Left forelimb (tissue), 1 donor: ENCODE data around the gene OR2S2.
"Not testable (repeated sequence)": the region's sequence is repeated elsewhere in the genome, so short reads cannot be mapped to it uniquely, and the experiment has no call there.

Source experiments
- DNase-seq: peaks from one replicate; pipeline ENCODE4 v3.0.0-alpha.2; 2018; ENCODE audit warnings: low spot score

Gene OR2S2

DNA sequence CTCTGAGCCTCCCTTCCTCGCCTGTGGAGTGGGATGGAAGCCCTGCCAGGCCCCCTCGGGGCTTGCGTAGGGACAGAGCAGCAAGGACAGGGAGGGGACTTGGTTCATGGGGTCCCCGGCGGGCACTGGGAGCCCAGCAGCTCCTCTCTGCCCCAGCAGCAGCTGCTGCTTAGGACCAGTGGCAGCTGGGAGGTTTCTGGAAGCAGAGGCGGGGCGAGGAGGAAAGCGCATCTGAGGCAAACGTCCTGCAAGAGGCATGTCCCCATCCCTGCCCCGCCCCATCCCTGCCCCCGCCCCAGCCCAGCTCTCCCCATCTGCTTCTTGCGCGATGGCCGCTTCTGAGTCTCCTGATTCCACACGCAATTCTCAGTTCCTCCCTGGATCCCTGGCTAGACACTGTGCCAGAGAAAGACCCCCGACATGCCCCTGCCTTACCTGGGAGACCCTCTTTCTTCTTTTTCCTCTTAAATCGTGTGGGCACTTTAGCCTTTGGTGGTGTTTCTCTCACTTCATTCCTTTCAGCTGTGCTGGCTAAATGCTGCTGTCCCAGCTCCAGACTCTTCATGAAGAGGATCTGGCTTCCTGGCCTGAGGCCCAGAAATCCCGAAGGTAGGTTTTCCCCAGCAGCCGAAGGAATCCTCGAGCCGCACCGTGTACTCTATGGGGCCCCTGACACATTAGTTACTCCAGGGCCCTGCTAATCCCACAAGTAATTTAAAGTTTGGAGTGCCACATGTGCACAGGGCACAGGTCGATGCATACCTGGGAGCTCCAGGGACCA, 4.4 kb upstream of the OR2S2 start:
- no peak for DNase-seq

DNA sequence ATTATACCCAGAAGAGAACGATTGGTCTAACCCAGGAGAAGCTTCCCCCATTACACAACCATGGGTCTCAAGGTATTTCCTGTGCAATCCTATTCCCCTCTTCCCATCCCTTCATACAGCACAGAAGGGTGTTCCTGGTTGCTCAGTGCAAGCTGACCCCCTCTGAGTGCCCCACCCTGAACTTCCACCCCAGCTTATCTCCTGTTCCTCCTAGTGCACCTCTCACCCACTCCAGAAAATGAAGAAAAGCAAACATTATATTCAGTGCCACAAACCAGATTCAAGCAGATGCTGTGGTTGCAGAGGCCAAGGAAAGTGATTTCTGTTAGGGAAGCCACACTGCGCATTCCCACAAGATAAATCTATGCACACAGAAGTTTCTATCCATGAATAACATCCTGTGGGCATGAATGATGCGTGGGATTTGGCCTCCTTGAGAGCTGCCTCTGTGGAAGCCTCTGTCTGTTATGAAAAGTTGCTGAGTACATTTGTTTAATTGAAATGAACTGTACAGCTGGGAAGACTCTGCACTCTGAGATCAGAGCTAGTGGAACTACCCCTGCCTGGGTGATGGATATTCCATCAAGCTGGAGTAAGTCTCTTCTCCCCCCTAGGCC, 2.2 kb upstream of the OR2S2 start:
- DNase-seq: no peak

DNA sequence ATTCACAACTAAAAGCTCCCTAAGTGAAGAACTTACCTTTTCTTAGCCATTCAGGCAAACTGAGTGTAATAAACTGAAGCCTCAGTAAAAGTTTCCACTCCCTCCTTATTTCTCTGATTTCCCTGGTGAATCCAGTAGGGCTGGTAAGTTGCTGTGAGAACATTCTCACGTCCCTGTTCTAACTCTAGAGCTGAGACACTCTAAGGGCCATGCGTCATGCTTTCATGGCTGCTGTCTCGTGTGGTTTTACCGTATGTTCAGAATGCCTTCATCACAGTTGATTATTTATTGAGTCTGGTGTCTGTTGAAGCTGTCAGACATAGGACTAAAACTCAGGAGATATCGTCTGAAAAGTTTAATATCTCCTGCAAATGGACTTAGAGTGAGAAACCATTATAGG, 1.3 kb downstream of the OR2S2 start:
- DNase-seq: no peak

DNA sequence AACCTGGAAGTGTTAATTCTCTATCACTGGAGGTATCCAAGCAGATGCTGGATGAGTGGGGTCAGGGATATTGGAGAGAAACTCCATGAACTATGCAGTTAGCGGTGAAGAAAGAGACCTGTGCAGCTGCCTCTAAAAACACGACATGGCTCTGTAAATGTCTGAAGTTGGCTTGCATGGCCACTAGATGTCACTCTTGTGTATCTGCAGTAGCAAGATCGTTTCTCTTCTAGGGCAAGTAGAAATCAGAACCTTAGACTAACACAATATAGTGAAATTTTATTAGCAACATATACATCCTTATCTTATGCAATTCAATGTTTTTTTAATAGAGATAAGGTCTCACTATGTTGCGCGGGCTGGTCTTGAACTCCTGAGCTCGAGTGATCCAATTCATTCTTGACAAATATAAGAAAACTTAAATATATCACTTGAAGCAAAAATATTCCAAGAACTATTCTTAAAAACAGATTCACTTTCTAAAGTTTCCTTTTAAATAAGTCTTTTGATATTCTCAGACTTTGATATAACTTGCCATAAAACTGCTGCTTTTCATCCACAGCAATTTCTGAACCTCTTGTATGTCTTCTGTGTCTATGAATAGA, 2.9 kb downstream of the OR2S2 start:
- DNase-seq: no peak

DNA sequence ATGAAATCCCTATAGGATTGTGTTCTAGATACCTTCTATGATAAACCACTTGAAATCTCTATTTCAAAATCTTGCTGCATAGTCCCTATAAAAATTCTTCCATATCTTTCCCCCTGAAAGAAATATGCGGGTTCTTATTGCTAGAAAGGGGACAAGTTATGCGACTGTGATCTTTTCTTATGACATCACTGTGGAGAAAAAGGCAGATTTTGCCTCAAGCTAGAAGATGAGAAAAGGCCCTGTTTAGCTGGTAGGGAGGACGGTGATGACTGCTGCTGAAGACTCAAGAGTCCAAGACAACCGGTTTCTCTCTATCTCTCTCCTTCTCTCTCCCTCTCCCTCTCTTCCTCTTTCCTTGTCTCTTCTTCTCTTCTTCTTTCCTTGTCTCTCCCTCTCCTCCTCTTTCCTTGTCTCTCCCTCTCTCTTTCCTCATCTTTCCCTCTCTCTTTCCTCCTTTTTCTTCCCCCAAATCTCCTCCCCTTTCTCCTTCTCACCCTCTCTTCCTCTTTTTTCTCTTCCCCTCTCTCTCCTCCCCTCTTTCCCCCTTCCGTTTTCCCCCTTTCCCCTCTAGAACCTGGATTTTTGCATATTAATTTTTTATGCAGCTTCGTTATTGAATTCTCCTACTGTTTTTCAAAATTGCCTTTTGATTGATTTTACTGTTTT, 5.3 kb downstream of the OR2S2 start:
- no peak for DNase-seq

DNA sequence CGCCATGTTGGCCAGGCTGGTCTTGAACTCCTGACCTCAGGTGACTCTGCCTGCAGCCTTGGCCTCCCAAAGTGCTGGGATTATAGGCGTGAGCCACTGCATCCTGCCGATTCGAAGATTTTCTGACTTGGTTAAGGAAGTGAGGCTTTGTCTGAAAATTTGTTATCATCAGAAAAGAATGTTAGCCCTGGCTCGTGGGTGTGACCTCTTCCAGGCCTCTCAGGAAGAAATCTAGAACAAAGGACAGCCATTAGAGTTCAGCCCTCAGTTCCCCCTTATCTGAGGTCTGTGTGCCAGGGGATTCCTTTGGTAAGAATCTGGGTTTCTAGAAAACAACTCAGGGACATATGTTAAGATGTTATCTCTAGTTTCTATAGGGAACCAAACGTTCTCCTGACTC, 6.2 kb downstream of the OR2S2 start:
- DNase-seq: no peak

DNA sequence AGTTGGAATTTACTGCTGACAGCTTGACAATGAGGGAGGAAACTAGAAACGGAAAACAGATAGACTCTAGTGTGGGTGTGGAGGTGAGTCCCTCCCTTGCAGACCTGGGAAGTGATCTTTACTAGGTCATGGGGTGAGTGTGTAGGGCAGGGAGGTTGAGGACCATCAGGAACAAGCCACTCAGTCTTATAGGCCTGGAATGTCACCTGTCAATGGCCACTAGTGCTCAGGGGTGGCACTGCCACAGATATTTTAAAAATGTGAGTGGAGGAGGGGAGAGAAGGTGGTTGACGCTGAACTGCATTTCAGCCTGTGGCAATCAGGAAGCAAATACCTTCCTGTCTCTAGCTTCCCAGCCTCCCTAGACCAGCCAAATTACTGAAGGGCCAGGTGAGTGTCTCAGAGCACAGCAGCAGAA, 9.0 kb downstream of the OR2S2 start:
- DNase-seq: no peak

DNA sequence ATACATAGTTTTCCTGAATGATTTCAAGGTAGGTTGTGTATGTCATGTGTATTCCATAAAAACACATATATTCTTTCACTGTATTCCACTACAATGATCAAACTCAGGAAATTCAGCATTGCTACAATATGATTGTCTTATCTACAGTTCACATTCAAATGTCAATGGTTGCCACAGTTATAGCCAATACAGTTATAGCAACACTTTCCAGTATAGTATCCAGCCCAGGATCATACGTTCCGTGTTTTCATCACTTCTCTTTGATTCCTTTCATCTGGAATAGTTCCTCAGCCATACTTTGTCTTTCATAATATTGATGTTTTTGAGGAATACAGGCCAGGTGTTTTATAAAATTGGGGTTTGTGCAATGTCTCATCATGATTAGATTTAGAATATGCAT, 9.5 kb downstream of the OR2S2 start:
- DNase-seq: no peak

DNA sequence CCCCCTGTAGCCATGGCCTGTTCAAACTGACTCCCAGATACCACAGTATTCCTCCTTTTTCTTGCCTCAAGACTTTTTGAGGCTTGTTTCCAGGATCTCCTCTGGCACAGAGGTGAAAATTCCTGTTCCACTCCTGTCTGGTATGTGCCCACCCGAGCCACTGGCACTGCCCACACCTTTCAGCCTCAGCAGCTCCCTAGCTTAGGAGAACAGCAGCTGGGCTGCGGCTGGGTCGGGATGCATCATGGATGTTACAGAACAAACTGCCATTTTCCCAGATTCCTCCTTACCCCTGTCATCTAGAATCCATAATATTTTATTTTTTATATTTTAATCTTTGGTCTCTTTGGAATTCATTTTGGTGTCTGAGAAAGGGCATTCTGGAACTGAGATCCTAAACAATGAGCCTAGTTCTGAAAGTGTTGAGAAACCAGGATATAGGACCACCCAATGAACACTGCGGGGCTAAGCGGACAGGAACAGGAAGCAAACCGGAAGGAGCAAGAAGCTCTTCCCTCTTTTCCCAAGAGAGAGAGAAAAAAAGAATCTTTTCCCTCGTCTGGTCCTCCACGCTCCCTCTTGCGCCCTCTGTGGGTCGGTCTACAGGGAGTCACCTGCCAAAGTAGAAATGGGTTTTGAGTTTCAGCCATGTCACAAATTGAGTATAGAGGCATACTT, 12.5 kb downstream of the OR2S2 start:
- DNase-seq: no peak

DNA sequence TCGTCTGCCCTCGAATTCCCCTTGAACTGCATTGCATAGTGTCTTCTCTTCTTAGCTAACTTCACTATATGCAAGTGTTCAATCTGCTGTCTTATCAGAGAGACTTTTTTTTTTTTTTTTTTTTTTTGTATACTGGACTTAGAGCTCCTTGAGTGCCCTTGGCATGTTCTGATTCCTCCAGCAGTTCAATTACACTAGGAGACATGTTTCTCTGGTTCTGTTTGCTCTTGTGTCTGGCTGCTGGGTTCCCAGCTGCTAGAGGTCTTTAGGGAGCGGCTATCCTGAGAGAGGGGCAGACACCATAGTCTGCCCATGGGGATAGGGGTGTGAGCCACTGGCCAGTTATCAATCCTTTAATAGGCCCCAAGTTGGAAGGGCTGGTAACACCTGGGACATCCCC, 13.1 kb downstream of the OR2S2 start:
- no peak for DNase-seq

DNA sequence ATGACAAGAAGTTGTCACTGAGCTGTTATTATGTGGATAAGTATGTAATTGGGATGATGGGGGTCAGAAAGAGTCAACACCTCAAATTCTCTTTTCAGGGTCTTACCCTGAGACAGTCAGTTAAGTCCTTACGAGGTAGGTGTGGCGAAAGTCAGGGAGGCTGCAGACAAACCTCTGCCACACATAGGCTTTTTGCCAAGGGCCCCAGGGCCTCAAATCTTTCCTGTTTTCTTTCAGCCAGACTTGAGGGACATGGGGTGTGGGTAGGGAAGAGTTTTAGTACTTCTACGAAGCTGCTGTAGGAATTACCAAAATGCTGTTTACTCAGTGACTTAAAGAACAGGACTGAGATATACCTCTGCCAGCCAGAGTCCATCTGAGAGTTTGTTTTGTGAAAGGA, 13.8 kb downstream of the OR2S2 start:
- DNase-seq: no peak

DNA sequence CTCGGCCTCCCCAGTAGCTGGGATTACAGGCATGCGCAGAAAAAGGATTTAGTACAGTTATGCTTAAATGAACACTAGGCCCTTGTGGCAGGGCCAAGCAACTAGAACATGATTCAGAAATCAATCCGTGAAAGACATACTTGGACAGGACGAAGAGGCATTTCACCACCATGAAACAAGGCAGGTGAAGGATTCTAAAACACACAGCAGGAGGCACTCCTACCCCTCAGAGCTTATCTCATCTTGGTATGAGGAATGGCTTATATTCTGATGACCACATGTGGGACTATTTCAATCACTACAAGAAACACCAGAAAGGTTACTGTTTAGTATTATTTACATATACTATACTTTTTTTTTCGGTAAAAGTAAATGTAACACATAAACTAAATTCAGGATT, 15.7 kb downstream of the OR2S2 start:
- DNase-seq: no peak

DNA sequence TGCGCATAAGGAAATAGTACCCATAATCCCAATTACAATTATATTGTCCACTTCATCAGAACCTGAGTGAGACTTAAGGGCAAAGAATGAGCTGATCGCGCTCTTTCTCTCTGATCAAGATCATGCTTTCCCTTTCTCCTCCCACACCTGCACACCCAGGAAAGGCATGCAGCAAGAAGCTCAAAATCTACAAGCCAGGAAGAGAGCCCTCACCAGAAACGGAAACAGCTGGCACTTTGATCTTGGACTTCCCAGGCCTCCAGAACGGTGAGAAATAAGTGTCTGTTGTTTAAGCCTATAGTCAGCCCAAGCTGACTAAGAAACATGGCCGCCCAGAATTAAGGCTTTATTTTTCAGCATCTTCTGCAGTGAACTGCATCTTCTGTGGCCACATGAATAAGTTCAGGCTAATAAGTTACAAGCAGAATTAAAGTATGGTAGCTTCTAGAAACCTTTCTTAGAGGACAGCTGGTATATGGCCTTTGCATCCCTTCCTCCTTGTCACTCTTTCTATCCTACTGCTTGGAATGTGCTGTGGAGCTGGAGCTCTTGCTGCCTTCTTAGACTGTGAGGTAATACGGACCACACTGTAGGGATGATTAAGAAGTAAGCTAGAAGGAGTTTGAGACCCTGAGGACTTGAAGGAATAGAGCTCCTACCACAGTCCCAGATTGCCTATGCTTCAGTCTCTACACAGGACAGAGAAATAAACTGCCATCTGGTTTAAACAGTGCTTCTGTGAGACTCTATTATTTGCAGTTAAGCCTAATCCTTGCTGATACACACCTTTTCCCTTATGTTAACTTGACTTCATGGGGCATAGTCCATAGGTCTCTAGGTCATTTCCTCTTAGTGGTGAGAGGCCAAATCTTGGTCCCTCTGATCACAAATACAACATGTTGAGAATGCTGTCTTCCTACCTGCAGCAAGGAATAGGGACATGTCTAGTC, 17.2 kb downstream of the OR2S2 start:
- DNase-seq: no peak

DNA sequence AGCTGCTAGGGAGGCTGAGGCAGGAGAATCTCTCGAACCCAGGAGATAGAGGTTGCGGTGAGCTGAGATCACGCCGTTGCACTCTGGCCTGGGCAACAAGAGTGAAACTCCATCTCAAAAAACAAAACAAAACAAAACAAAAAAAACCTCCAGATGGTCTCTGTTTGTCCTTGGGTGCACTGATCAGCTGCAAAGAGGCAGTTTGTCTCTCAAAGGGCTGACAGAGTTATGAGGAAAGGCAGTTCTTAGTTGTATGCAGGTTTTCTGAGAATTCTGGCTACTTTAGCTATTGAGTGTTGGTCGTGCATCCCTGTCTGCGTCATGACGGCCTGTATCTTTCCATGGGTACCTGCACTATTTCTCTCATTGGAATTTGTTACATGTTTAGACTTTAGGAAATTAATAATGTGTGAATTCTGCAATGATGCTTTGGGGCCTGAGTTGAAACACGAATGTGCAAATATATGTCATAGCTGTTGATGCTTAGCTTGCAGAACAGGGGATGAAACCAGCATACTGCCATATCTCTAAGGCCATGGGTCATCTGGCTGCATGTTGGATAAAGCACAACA, 18.2 kb downstream of the OR2S2 start:
- no peak for DNase-seq

DNA sequence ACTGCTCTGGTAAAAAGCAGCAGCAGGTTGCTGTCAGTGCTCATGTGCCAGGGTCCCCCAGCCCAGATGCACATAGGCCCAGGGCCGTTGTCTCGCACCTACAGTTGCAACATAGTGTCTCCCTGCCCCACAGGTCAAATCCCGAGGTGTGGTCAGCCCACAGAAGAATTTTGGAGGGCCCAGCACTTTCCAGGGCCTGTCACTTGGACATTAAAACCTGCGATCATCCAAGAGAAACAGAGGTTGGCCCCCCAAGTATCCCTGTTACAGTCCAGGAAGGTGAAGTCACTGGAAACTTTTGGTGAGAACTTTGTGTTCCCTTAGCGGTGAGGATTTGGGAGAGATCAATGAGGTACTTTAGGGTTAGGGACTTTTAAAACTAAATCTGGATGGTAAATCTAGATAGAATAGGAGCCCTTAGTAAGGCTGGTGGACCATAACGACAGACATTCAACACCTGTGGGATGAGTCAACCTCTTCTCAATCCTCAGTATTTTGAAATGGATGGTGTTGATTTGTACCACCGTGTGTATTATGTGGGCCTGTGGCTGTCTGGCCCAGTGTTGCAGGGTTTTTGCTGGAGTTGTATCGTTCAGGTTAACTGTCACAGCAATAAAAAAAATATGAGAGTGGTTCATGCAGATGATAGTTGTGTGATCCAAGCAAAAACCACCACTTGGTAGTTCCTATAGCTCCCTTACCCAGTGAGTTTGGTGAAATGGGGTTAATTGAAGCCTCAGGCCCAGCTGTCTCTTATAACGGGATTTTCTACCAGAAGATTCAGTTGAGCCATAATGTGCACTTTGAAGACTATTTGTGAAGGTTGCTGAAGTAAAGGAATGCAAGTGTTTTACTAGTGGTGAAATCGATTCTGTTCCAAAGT, 19.2 kb downstream of the OR2S2 start:
- DNase-seq: no peak

DNA sequence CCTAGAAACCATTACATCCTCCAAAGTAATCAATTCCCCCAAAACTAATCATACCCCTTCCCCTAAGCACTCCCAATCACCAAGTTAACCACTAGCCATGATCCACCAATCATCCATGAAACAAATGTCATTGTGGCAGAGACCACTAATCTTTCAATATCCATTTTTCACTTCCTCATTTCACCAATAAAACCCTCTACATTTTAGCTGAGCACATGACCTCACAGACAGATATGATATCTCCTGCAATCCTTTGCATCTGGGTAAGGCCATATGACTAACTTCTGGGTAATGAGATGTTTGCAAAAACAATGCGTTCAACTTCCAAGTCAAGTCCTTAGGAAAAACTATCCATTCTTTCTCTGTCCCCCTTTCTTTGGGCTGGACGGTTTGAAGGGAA, 20.7 kb downstream of the OR2S2 start:
- no peak for DNase-seq

DNA sequence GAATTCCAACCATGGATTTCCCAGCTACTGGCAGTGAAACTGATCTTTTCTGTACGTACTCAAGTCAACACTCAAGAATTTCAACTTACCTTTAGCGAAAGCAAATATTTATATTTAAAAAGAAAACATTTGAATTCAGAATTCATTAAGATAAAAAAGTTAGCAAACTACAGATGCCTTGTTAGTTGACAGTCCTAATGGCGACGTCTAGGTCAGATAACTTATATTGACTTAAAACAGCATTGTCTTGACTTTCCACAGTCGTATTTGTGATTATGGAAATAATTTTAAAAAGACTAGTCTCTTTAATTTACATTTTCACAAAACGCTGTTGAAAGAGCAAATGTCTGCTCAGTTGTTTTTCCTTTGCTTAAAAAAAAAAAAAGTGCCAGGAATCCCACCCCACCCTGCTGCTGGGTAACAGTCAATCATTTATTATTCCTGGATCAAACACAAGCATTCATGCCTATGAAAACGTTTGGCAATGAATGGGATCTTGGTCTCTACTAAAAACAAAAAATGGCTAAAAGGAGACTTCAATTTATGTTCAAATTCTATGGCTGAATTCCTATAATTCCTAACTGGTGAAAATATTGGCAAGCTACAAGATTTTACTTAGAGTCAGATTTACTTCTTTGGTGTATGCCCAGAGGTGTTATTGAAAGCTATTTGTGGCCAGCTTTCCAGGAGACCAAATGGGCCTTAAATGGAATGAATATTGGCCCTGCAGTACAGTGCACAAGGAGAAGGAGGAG, 22.0 kb downstream of the OR2S2 start:
- no peak for DNase-seq

DNA sequence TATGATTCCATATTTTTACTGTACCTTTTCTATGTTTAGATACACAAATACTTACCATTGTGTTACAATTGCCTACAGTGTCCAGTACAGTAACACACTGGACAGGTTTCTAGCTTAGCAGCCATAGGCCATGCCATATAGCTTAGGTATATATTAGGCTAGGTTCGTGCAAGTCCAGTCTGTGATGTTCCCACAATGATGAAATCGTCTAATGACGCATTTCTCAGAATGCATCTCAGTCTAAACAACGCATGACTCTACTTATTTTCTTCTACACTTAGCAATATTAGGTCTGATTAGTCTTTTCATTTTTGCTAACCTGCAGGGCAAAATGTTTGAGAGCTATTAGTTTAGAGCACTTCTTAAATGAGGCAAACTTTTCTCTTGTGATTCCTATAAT, 22.7 kb downstream of the OR2S2 start:
- DNase-seq: no peak

DNA sequence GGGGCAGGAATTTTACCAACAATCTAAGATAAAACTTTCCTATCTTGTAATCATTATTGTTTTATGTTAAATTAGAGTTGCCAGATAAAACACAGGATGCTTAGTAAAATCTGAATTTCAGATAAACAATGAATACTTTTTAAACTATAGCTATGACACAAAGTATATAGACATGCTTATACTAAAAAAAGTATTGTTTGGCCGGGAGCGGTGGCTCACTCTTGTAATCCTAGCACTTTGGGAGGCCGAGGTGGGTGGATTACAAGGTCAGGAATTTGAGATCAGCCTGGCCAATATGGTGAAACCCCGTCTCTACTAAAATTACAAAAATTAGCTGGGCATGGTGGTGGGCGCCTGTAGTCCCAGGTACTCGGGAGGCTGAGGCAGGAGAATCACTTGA, 23.9 kb downstream of the OR2S2 start:
- not testable (repeated sequence) for DNase-seq
